HL-60/S4 treated with retinoic acid at 250 ng/mL for 4 days and 3 days (cell line): Measurements from ENCODE around the gene REM2.
"Not testable (repeated sequence)": the region's sequence is repeated elsewhere in the genome, so short reads cannot be mapped to it uniquely, and the experiment has no call there.

Experiments used
- in situ Hi-C: fragments of 300-500 bp; cut with MboI; formaldehyde crosslinking; loops from 2 replicates; pipeline ENCODE4 v1.7.0; 2022; ENCODE audit warnings: low sequenced_read_pairs

The REM2 gene

GRCh38 chr14:22893706-22894105 lies 10.7 kb downstream of the REM2 start:
- in situ Hi-C loops, result no loop called here

GRCh38 chr14:22895402-22895801 lies 12.4 kb downstream of the REM2 start:
- in situ Hi-C loops, result no loop called here

- in situ Hi-C loops, result no loop called here
Observed at GRCh38 chr14:22896356-22896755, 13.3 kb downstream of the REM2 start.

DNA sequence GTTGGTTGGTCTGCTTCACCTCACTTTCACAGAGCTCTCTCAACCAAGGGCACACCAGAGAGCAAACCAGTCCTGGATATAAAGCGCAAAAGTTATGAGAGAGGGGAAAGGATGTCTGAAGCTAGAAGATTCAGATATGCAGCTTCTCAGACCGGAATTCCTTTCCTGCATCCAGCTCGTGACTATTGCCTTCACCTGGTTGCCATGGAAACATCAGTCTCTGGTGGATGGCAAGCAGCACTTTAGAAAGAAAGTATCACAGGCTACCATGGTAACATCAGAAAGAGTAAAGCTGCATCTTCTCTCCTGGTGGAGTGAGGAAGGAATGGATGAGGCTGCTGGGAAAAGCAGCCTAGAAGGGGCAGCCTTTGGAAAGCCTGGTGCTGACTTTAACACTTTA lies 13.7 kb downstream of the REM2 start:
- in situ Hi-C loops, result no loop called here

DNA sequence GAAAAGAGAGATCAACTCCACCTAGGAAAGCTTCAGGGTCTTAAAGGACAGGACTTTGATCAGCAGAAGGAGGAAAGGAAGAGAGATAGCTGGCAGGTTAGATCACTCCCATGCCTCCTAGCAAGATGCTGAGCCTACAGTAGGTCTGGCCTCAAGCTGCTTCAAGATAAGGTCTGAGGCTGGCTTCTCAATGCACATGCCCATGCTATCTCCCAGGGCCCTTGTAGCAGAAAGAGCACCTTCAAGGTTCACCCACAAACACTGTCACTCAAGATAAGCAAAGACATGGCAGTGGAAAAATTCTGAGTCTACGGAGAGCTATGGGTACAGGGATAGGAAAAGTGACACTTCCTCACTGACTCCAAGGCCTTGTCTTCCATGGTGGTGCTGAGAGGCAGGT lies 14.3 kb downstream of the REM2 start:
- in situ Hi-C loops, result no loop called here

DNA sequence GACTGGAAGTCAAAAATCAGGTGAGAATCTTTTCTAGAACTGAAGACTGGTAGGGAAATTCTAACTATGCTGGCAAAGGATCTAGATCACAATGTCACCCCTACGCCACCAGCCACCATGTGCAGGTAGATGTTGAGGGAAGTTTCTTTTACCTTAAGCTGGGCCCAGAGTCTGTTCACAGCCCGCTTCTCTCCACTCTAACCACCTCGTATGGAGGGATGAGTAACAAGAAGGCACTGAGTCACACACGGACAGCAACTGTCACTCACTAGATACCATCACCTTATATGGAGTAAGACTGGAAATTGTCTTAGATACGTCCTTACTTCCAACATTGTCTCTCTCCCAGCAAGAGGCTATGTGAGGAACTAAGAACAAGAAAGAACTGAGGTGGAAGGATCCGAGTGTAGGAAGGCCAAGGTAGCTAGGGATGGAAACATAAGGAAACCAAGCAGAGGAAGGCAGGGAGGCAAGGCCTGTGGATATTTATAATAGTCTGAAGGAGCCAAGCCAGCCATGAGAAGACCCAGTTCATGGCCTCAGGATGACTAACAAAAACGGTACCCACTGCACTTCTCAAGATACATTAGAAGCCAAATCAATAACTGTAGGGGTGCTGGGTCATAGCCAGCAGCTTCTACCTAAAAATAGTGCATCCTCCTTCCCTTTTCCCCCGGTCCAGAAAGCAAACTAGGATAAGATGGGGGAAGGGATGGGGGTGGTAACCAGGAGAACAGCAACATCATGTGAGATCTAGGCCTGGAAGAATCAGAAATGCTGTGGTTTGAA lies 15.5 kb downstream of the REM2 start:
- in situ Hi-C loops, result no loop called here

GRCh38 chr14:22900081-22900799 lies 17.2 kb downstream of the REM2 start:
- in situ Hi-C loops, result no loop called here

- in situ Hi-C loops, result no loop called here
Observed at GRCh38 chr14:22901799-22902198, 18.8 kb downstream of the REM2 start.

GRCh38 chr14:22903742-22904087 lies 20.7 kb downstream of the REM2 start:
- in situ Hi-C loops, result no loop called here

DNA sequence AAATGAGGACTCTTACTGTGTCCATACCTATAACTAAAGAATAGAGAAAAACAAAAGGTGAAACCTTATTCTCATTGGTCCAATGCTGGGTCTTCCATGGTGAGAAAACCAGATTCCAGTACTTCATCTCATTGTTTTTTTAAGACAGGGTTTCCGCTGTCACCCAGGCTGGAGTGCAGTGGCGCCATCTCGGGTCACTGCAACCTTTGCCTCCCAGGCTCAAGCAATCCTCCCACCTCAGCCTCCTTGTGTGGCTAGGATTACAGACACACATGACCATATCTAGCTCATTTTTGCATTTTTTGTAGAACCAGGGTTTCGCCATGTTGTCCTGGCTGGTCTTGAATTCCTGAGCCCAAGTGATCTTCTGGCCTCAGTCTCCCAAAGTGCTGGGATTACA lies 22.6 kb downstream of the REM2 start:
- in situ Hi-C loops, result no loop called here

DNA sequence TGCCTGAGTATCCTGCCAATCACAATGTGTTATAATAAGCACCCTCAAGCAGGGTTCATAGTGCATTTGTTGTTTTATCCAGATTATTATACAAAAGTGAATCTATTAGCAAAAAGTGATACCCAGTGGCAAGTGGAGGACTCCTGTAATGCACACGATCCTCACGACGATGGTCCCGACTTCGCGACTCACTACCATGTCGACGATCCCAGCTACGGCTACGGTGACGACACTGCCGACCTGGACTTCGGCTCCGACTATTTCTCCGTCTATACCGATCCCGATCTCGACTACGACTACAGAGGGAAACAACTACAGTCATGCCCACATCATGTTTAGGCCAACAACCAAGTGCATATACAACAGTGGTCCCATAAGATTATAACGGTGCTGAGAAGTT lies 23.1 kb downstream of the REM2 start:
- in situ Hi-C loops, result no loop called here

- in situ Hi-C loops, result no loop called here
Observed at GRCh38 chr14:22907429-22907828, 24.4 kb downstream of the REM2 start.

DNA sequence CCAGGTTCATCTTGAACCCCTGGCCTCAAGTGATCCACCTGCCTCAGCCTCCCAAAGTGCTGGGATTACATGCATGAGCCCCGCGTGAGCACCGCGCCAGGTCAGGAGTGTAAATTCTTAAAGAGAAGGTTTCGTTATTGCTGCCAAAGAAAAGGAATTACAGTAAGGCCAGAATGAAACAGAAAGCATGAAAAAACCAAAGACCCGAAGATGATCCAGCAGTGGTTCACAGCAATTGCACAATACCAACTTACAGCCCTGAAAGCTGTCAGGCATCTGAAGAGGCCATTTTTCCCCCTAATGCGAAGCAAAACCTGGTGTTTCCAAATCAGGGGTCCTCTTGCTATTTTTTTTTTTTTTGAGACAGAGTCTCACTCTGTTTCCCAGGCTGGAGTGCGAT lies 25.6 kb downstream of the REM2 start:
- in situ Hi-C loops, result no loop called here

DNA sequence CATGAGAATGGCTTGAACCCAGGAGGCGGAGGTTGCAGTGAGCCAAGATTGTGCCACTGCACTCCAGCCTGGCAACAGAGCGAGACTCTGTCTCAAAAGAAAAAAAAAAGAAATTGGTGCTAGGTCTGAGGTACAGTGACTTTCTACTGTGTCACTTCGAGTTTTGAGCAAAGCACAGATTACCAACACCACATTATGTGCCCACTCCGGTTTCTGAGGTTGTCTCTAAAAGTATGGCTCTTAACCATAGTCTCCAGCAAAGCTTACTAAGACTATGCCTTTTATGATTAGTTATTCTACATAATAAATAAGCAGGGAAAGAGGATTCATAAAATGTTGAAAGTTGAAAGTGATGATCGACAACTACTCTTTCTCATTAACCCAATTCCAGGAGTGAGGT lies 27.9 kb downstream of the REM2 start:
- in situ Hi-C loops, result no loop called here

DNA sequence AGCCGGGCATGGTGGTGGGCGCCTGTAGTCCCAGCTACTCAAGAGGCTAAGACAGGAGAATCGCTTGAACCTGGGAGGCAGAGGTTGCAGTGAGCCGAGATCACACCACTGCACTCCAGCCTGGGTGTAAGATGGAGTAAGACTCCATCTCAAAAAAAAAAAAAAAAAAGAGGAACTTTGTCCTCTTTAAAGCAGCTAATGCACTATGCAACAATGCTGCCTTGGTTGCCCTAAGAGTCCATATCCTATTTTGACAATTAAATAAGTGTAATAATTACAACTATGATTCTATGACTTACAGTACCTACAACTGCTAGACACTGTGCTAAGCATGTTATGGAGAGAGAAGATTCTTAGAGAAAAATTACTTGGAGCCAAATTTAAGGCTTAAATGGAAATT lies 31.8 kb downstream of the REM2 start:
- in situ Hi-C loops, result not testable (repeated sequence)

GRCh38 chr14:22915886-22916521 lies 33.0 kb downstream of the REM2 start:
- in situ Hi-C loops, result no loop called here

DNA sequence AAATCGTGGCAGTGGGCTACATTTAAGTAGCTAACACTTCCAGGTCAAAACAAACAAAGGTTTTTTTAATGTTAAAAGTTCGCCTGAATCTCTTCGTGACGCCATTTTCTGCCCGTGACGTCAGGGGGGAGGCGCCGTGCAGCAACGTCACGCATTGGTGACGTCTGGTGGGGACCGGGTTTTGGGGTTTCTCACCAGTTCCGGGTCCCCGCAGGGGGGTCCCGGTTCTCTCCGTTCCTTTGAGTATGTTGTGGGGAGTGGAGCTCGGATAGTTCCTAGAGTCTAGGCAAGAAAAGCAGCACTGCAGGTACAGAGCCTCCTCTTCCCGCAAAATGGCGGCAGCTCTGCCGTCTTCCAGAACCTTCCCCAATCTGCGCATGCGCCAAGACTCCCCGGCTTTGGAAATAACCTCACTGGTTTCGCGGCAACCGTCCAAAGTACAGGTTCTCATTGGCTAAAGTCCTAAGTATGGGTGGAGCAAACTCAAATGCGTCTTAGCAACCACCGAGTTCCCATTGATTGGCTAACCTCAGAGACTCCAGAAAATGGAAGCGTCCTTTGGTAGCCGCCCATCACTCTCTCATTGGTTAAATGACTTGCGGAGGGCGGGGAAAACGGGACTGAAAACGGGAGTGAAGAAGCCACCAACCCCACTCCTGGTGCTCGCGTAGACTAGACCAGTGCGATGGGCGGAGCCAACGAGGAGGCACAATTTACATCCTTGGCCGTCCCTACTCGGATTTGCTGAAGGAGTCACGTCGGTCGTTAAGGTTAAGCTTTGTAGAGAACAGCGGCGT lies 36.0 kb downstream of the REM2 start, which contains the start of gene RBM23:
Gene RBM23 (minus strand): TSS at position 346 of the 797 bp plus-strand sequence.
- in situ Hi-C loops, result no loop called here

DNA sequence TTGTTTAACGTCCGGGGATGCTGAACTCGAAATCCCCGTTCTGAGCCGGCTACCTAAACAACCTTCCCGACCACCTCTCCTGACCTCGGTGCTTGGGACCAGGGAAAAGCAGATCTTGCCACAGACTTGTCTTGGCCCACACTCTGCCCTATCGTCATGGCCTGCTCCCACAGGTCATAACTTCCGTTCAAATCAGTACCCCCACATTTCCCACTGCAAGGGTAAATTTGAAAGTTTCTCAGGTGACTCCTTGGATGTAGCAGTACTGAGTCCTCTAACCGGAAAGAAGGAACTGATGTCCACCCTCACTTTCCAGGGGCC lies 36.5 kb downstream of the REM2 start:
- in situ Hi-C loops, result no loop called here

DNA sequence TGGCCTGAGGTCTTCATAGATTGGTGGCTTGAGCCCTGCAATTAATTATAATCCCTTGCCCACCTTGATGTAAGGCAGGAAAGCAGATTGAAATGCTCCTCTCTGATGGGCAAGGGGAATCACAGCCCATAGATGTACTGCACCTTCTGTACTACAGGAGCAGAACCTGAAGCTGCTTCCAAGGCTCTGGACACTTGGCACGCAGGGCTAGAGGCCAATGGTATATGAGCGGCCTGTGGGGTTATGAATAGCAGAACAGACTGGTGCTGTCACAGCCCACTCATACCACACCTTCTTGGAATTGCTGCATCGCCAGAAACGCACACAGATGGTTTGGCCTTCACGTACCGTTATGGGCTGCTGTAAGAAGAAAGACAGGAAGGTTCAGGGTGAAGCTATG lies 37.7 kb downstream of the REM2 start:
- in situ Hi-C loops, result no loop called here

DNA sequence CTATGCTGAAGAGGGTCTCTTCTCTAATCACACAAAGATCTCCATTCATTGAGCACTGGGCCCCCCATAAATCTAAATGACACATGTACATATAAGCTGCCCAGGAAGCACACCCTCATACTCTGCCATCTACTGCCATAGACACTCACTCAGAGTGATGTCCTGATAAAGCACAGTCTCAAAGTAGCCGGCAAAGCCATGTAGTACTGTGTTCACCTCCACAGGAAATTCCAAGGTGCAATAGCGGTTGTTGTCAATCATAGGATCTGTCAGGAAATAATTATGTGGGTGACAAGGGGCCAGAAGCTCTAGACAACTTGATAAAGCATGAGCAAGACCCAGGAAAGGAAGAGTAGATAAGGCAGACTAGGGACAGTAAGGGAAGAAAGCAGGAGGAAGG lies 39.3 kb downstream of the REM2 start:
- in situ Hi-C loops, result no loop called here

DNA sequence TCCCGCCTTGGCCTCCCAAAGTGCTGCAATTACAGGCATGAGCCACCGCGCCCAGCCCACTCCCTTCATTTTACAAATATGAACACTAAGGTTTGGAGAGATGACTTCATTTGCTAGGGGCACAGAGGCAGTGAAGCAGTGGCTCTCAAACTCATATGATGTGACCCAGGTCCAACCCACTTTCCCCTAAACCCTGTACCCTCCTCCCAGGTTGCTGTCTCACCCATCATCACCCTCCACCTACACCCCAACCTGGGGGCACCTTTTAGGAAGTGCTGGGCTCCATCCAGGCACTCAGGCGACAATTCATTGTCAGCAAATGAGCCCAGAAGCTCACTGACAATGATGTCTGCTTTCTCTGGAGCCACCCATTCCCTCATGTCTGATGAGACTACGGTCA lies 40.7 kb downstream of the REM2 start:
- in situ Hi-C loops, result no loop called here
